H1 (cell line): ENCODE results near the gene SSBP3. TPM values are rescaled to one million over a fixed set of nuclear protein-coding genes. Genes with fewer than 3 reads are reported as not detected.
A peak's percentile ranks its signal among the peaks of the same experiment; 100 is the strongest.

Source experiments
- CTCF ChIA-PET: fragments of 300-600 bp; sonication (Branson Sonifier 250); formaldehyde crosslinking; loops from one replicate; lab custom pipeline; 2021; ENCODE audit not compliant: partially characterized antibody; lab: Charles Lee
- POLR2A ChIA-PET: fragments of 300-600 bp; sonication (Branson Sonifier 250); formaldehyde crosslinking; loops from one replicate; lab custom pipeline; 2021; ENCODE audit warnings: inconsistent platforms; ENCODE audit not compliant: partially characterized antibody; lab: Charles Lee
- DNase-seq, 2 experiments: peaks; one replicate each; pipeline versions ENCODE4 v3.0.0 to v3.0.0-alpha.2; 2010 to 2022; ENCODE audit warnings: low spot score in 2 of 2, low read depth in 1 of 2, mixed read lengths in 1 of 2
- FAIRE-seq: peaks from 2 replicates; lab custom pipeline; 2011; peaks lifted over from hg19 to GRCh38; lab: Jason Lieb, UNC
- H2AFZ ChIP-seq: 2 replicates; pipeline ENCODE4 v1.8.1; 2012; ENCODE audit warnings: low read length, inconsistent platforms
- H2AK5ac ChIP-seq: 2 replicates; pipeline ENCODE4 v1.6.1; 2013; ENCODE audit warnings: low read depth, low read length
- H2BK120ac ChIP-seq: replicated peaks from 2 replicates; pipeline ENCODE3; 2013; ENCODE audit warnings: low read depth, low read length, inconsistent platforms
- H2BK12ac ChIP-seq: 2 replicates; pipeline ENCODE4 v1.6.1; 2013; ENCODE audit warnings: low read depth, low read length
- H2BK15ac ChIP-seq: 2 replicates; pipeline ENCODE4 v1.6.1; 2013; ENCODE audit warnings: low read length
- H2BK20ac ChIP-seq: 2 replicates; pipeline ENCODE4 v1.6.1; 2013; ENCODE audit warnings: low read length
- H2BK5ac ChIP-seq: 2 replicates; pipeline ENCODE4 v1.6.1; 2013; ENCODE audit warnings: low read depth, low read length
- H3K14ac ChIP-seq: 2 replicates; pipeline ENCODE4 v1.6.1; 2013; ENCODE audit warnings: inconsistent platforms; ENCODE audit not compliant: insufficient read length
- H3K18ac ChIP-seq: 2 replicates; pipeline ENCODE4 v1.6.1; 2013; ENCODE audit warnings: low read length; ENCODE audit errors: extremely low read depth
- H3K23ac ChIP-seq: 2 replicates; pipeline ENCODE4 v1.6.1; 2013; ENCODE audit warnings: inconsistent platforms; ENCODE audit not compliant: insufficient read length
- H3K23me2 ChIP-seq: 2 replicates; pipeline ENCODE4 v1.6.1; 2013; ENCODE audit warnings: low read depth, low read length
- H3K27ac ChIP-seq: 2 replicates; pipeline ENCODE4 v1.6.1; 2011; ENCODE audit warnings: low read depth, low read length, inconsistent platforms
- H3K27me3 ChIP-seq, 4 experiments: replicated peaks in 1 of 4; 1 replicate in 1 of 4; 2 replicates in 3 of 4; pipeline versions ENCODE4 v1.6.1 to v1.8.1; 2011 to 2013; ENCODE audit warnings: low read length in 3 of 4, mild to moderate bottlenecking in 3 of 4, inconsistent platforms in 2 of 4, mixed read lengths in 2 of 4, moderate library complexity in 1 of 4; ENCODE audit not compliant: control insufficient read depth in 3 of 4, insufficient read depth in 3 of 4; ENCODE audit errors: extremely low read depth in 1 of 4
- H3K36me3 ChIP-seq, 4 experiments: 2 replicates each; pipeline versions ENCODE4 v1.6.1 to v1.8.1; 2011 to 2013; ENCODE audit warnings: mild to moderate bottlenecking in 4 of 4, low read length in 3 of 4, moderate library complexity in 2 of 4, control low read depth in 1 of 4, inconsistent platforms in 1 of 4; ENCODE audit not compliant: insufficient read depth in 4 of 4, control insufficient read depth in 2 of 4
- H3K4ac ChIP-seq: replicated peaks from 2 replicates; pipeline ENCODE3; 2013; ENCODE audit warnings: low read length, low read depth, mixed read lengths, inconsistent platforms; ENCODE audit not compliant: insufficient read length
- H3K4me1 ChIP-seq, 4 experiments: replicated peaks in 1 of 4; 1 replicate in 1 of 4; 2 replicates in 3 of 4; pipeline versions ENCODE4 v1.6.1 to v1.8.1; 2011 to 2013; ENCODE audit warnings: low read length in 3 of 4, inconsistent platforms in 2 of 4, mixed read lengths in 1 of 4; ENCODE audit not compliant: insufficient read depth in 4 of 4, control insufficient read depth in 3 of 4
- H3K4me2 ChIP-seq, 2 experiments: 2 replicates each; pipeline versions ENCODE4 v1.6.1 to v1.8.1; 2011 to 2013; ENCODE audit warnings: low read depth in 2 of 2, low read length in 2 of 2, control low read depth in 1 of 2, inconsistent platforms in 1 of 2, mild to moderate bottlenecking in 1 of 2; ENCODE audit not compliant: insufficient read depth in 1 of 2
- H3K4me3 ChIP-seq, 4 experiments: fragments of 200-600, 300-600 bp in 1 of 4; sonication (generic), shearing (Covaris generic), sonication (Bioruptor Twin) in 1 of 4; 2 replicates each; pipeline versions ENCODE4 v1.5.1 to v1.8.1; 2011 to 2016; ENCODE audit warnings: low read length in 4 of 4, low read depth in 3 of 4, control low read depth in 2 of 4, inconsistent platforms in 2 of 4, mild to moderate bottlenecking in 2 of 4, mixed read lengths in 1 of 4, moderate library complexity in 1 of 4; ENCODE audit not compliant: insufficient read depth in 2 of 4; ENCODE audit errors: extremely low read depth in 1 of 4
- H3K56ac ChIP-seq: replicated peaks from 2 replicates; pipeline ENCODE3; 2013; ENCODE audit warnings: low read depth, mild to moderate bottlenecking, mixed read lengths, low read length, inconsistent platforms; ENCODE audit not compliant: insufficient read length
- H3K79me1 ChIP-seq: 2 replicates; pipeline ENCODE4 v1.6.1; 2013; ENCODE audit warnings: low read depth, low read length, control low read depth
- H3K79me2 ChIP-seq, 2 experiments: 2 replicates each; pipeline versions ENCODE4 v1.6.1 to v1.8.1; 2012 to 2013; ENCODE audit warnings: low read length in 2 of 2, mild to moderate bottlenecking in 2 of 2, inconsistent platforms in 1 of 2; ENCODE audit not compliant: insufficient read depth in 2 of 2, control insufficient read depth in 1 of 2
- H3K9ac ChIP-seq, 4 experiments: replicated peaks in 1 of 4; 1 replicate in 1 of 4; 2 replicates in 3 of 4; pipeline versions ENCODE4 v1.6.1 to v1.8.1; 2011 to 2013; ENCODE audit warnings: low read depth in 3 of 4, low read length in 3 of 4, control low read depth in 2 of 4, mild to moderate bottlenecking in 2 of 4, moderate library complexity in 2 of 4, inconsistent platforms in 1 of 4; ENCODE audit errors: extremely low read depth in 1 of 4
- H3K9me3 ChIP-seq, 2 experiments: 2 replicates each; pipeline versions ENCODE4 v1.6.1 to v1.8.1; 2012 to 2013; ENCODE audit warnings: mild to moderate bottlenecking in 2 of 2, moderate library complexity in 2 of 2, control low read depth in 1 of 2, inconsistent platforms in 1 of 2, low read depth in 1 of 2, low read length in 1 of 2, mixed read lengths in 1 of 2; ENCODE audit not compliant: insufficient read depth in 2 of 2
- H4K20me1 ChIP-seq, 2 experiments: replicated peaks in 1 of 2; 2 replicates each; pipeline versions ENCODE3 to v1.8.1; 2011 to 2013; ENCODE audit warnings: inconsistent platforms in 2 of 2, low read length in 2 of 2, mild to moderate bottlenecking in 1 of 2; ENCODE audit not compliant: insufficient read depth in 2 of 2, control insufficient read depth in 1 of 2
- H4K5ac ChIP-seq: 2 replicates; pipeline ENCODE4 v1.6.1; 2013; ENCODE audit warnings: low read length, low read depth, mixed read lengths, inconsistent platforms; ENCODE audit not compliant: insufficient read length
- H4K8ac ChIP-seq: 2 replicates; pipeline ENCODE4 v1.8.0; 2013; ENCODE audit warnings: mild to moderate bottlenecking, moderate library complexity, low read length, inconsistent platforms; ENCODE audit not compliant: insufficient read depth; ENCODE audit errors: extremely low read depth
- H4K91ac ChIP-seq: replicated peaks from 2 replicates; pipeline ENCODE3; 2013; ENCODE audit warnings: low read length, mixed read lengths, inconsistent platforms; ENCODE audit not compliant: insufficient read length
- SRF ChIP-seq: IDR thresholded peaks from 2 replicates; pipeline ENCODE4 v1.6.1; 2011; ENCODE audit warnings: mild to moderate bottlenecking, low read depth, low read length, moderate library complexity
- WGBS, 2 experiments: shearing (Covaris generic) in 1 of 2; methylation state at CpG; one replicate each; pipeline versions ENCODE4 v1.1.6 to v1.1.7; 2013 to 2015; ENCODE audit warnings: low lambda C conversion rate in 2 of 2, mixed read lengths in 2 of 2, inconsistent platforms in 1 of 2, low coverage in 1 of 2, missing lambda C conversion rate in 1 of 2; ENCODE audit not compliant: insufficient replicate concordance in 2 of 2, insufficient coverage in 1 of 2, insufficient read length in 1 of 2; ENCODE audit errors: extremely low coverage in 1 of 2, missing lambda C conversion rate in 1 of 2; 5-methylcytosine and 5-hydroxymethylcytosine counted together
- polyA plus RNA-seq, 7 experiments: library from polyadenylated mRNA; depleted of rRNA in 3 of 7; stranded (reverse) in 5 of 7; unstranded in 2 of 7; fragments of >200 nt in 5 of 7; fragments of 200-250 nt in 2 of 7; gene quantifications; 1 replicate in 5 of 7; 2 replicates in 1 of 7; 4 replicates in 1 of 7; pipeline versions ENCODE4 v1.2.1 to v1.2.3, GENCODE V29; 2011 to 2013; ENCODE audit warnings: missing spikeins in 2 of 7, mixed read lengths in 2 of 7
- total RNA-seq: library from RNA; stranded (reverse); fragmentation: NEBNext Ultra II Directional; extraction: Animal tissue kit (Norgen Biotek cat#: 25700); gene quantifications from 2 replicates; pipeline ENCODE4 v1.2.1, GENCODE V29; 2021

The SSBP3 gene
- total and polyA plus RNA-seq, 2 of the 8 experiments (the other 6 are each of a cell fraction or from before 2014, with no cell fraction given), result 99.7 to 133 TPM

DNA sequence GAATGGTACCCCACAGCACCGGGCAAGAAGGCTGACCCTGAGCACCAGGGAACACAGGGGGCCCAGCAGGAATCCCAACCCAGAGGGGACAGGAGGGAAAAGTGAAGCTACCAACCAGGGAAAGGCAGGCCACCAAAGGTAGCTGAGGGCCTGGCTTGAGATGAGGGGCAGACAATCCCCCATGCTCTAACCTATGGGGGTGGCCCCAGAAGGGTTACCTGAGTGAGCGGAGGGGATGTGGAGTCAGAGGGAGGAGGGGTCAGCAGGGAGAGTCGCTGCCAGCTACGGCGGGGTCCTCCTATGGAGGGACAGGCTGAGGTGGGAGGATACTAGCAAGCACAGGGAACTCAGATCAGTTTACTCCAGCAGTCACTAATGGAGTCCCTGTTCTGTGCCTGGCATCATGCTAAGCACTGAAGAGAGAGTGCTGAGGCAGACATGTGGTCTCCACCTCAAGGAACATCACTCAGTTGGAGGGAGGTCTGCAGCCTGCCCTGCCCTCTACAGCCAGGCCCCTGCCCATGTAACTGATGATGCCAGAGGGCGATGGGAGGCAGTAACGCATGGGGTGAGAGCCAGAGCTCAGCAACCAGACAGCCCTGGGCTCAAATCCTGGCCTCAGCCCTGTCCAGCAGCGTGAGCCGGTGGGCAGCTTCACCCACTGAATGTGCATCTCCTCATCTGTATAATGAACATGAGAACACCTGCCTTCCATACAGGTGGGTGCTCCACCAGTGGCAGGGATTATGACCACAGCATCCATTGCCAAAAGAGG lies 227.7 kb downstream of the SSBP3 start:
- Histone ChIP-seq H2BK20ac (no peak overlapping the region), H3K27me3 (no peaks in the 10 kb centered on the region), H3K23me2 (no peaks in the 10 kb centered on the region), H3K9ac (no peak overlapping the region), H3K4me1 (no peaks in the 10 kb centered on the region), H3K79me1 (no peaks in the 10 kb centered on the region), H2BK5ac (no peak overlapping the region), H4K5ac (no peak overlapping the region), H3K9me3 (no peaks in the 10 kb centered on the region), H2BK120ac (no peak overlapping the region), H3K4ac (no peak overlapping the region), H2AFZ (no peak overlapping the region), H2BK12ac (no peak overlapping the region), H4K20me1 (peaks cover 0 to 5% of the 10 kb centered on the region in 2 experiments), H3K79me2 (no peaks in the 10 kb centered on the region), H3K56ac (no peak overlapping the region), H3K36me3 (no peaks in the 10 kb centered on the region), H4K8ac (no peak overlapping the region), H2BK15ac (no peak overlapping the region), H2AK5ac (0 out of 2 replicates have a peak overlapping the region, but pooled peaks have one; percentile 39), H3K18ac (no peak overlapping the region), H4K91ac (no peak overlapping the region), H3K4me2 (no peak overlapping the region), H3K14ac (no peak overlapping the region), H3K23ac (no peak overlapping the region), H3K27ac (no peak overlapping the region), H3K4me3 (no peak overlapping the region)
- DNase-seq (no peak), FAIRE-seq (no peak)
- no peak for TF ChIP-seq SRF
- POLR2A ChIA-PET, result interaction anchor here (1.7 kb wide), 1 partner anchor 218 kb away, joined by 4 read pairs; no protein-coding TSS in a partner anchor
- 83% methylated on average over 9 of the region's 9 CpGs; no CpG with 5 or more reads in 1 of the 2 experiments for WGBS, 2 experiments
- CTCF ChIA-PET, result interaction anchor here (0.6 to 6.5 kb wide), 9 partner anchors 10 to 670 kb away, joined by 3 to 55 read pairs (median 4); no protein-coding TSS in a partner anchor
